Mononuclear cell (primary cell): ENCODE measurements around the gene XPOT. TPM values are rescaled to one million over a fixed set of nuclear protein-coding genes. Genes with fewer than 3 reads are reported as not detected.

Experiments used
- H3K27me3 ChIP-seq: 2 replicates; pipeline ENCODE4 v1.6.0; 2011; ENCODE audit warnings: low read length, control low read depth; ENCODE audit not compliant: insufficient read depth
- H3K4me1 ChIP-seq: 2 replicates; pipeline ENCODE4 v1.5.1; 2011; ENCODE audit warnings: mild to moderate bottlenecking, low read length, control low read depth; ENCODE audit not compliant: insufficient read depth
- H3K4me3 ChIP-seq: 2 replicates; pipeline ENCODE4 v1.5.1; 2011; ENCODE audit warnings: mild to moderate bottlenecking, low read length, moderate library complexity
- H3K9me3 ChIP-seq: 2 replicates; pipeline ENCODE4 v1.5.1; 2011; ENCODE audit warnings: low read depth, mild to moderate bottlenecking, control low read depth, low read length
- total RNA-seq: library from RNA; depleted of rRNA; stranded (reverse); fragments of >200 nt; gene quantifications from one replicate; pipeline ENCODE4 v1.2.3, GENCODE V29; 2012

Gene XPOT
- total RNA-seq, 1 donor = 44.6 TPM

GRCh38 chr12:64404470-64405256 is 471 bp downstream of the XPOT start:
- Histone ChIP-seq H3K27me3 (no peaks in the 10 kb centered on the region), H3K4me1 (peaks cover 18% of the 10 kb centered on the region), H3K4me3 (peak overlapping the region; percentile 91), H3K9me3 (no peaks in the 10 kb centered on the region)

GRCh38 chr12:64407342-64408223 is 3.4 kb downstream of the XPOT start:
- peaks cover 18% of the 10 kb centered on the region for H3K4me1 ChIP-seq
- no peak overlapping the region for H3K4me3 ChIP-seq
- H3K9me3 ChIP-seq = no peaks in the 10 kb centered on the region
- no peaks in the 10 kb centered on the region for H3K27me3 ChIP-seq

- Histone ChIP-seq H3K4me1 (no peaks in the 10 kb centered on the region), H3K27me3 (no peaks in the 10 kb centered on the region), H3K9me3 (no peaks in the 10 kb centered on the region), H3K4me3 (no peak overlapping the region)
Measured at GRCh38 chr12:64411427-64411826, 7.2 kb downstream of the XPOT start.

GRCh38 chr12:64412459-64412858 is 8.3 kb downstream of the XPOT start:
- Histone ChIP-seq H3K4me3 (no peak overlapping the region), H3K9me3 (no peaks in the 10 kb centered on the region), H3K27me3 (no peaks in the 10 kb centered on the region), H3K4me1 (no peaks in the 10 kb centered on the region)

GRCh38 chr12:64413884-64414283 is 9.7 kb downstream of the XPOT start:
- no peaks in the 10 kb centered on the region for H3K4me1 ChIP-seq
- H3K9me3 ChIP-seq = no peaks in the 10 kb centered on the region
- no peak overlapping the region for H3K4me3 ChIP-seq
- no peaks in the 10 kb centered on the region for H3K27me3 ChIP-seq

GRCh38 chr12:64418209-64418608 is 14.0 kb downstream of the XPOT start:
- H3K4me3 ChIP-seq = no peak overlapping the region
- no peaks in the 10 kb centered on the region for H3K4me1 ChIP-seq
- no peaks in the 10 kb centered on the region for H3K27me3 ChIP-seq
- H3K9me3 ChIP-seq = no peaks in the 10 kb centered on the region

- no peaks in the 10 kb centered on the region for H3K27me3 ChIP-seq
- no peaks in the 10 kb centered on the region for H3K9me3 ChIP-seq
- H3K4me1 ChIP-seq = no peaks in the 10 kb centered on the region
- no peak overlapping the region for H3K4me3 ChIP-seq
Measured at GRCh38 chr12:64419696-64420095, 15.5 kb downstream of the XPOT start.

- no peaks in the 10 kb centered on the region for H3K4me1 ChIP-seq
- H3K9me3 ChIP-seq = no peaks in the 10 kb centered on the region
- no peaks in the 10 kb centered on the region for H3K27me3 ChIP-seq
- no peak overlapping the region for H3K4me3 ChIP-seq
Measured at GRCh38 chr12:64427988-64428387, 23.8 kb downstream of the XPOT start.

GRCh38 chr12:64428956-64429355 is 24.8 kb downstream of the XPOT start:
- no peaks in the 10 kb centered on the region for H3K4me1 ChIP-seq
- no peak overlapping the region for H3K4me3 ChIP-seq
- no peaks in the 10 kb centered on the region for H3K27me3 ChIP-seq
- H3K9me3 ChIP-seq = no peaks in the 10 kb centered on the region

- no peaks in the 10 kb centered on the region for H3K4me1 ChIP-seq
- no peaks in the 10 kb centered on the region for H3K9me3 ChIP-seq
- H3K4me3 ChIP-seq = no peak overlapping the region
- H3K27me3 ChIP-seq = no peaks in the 10 kb centered on the region
Measured at GRCh38 chr12:64430886-64431285, 26.7 kb downstream of the XPOT start.

GRCh38 chr12:64431791-64432190 is 27.6 kb downstream of the XPOT start:
- Histone ChIP-seq H3K27me3 (no peaks in the 10 kb centered on the region), H3K4me3 (no peak overlapping the region), H3K9me3 (no peaks in the 10 kb centered on the region), H3K4me1 (no peaks in the 10 kb centered on the region)

- no peak overlapping the region for H3K4me3 ChIP-seq
- H3K9me3 ChIP-seq = no peaks in the 10 kb centered on the region
- H3K27me3 ChIP-seq = no peaks in the 10 kb centered on the region
- H3K4me1 ChIP-seq = no peaks in the 10 kb centered on the region
Measured at GRCh38 chr12:64433915-64434314, 29.7 kb downstream of the XPOT start.

GRCh38 chr12:64440100-64440499 is 35.9 kb downstream of the XPOT start:
- no peaks in the 10 kb centered on the region for H3K4me1 ChIP-seq

GRCh38 chr12:64445490-64445889 is 41.3 kb downstream of the XPOT start:
- Histone ChIP-seq H3K27me3 (no peaks in the 10 kb centered on the region), H3K9me3 (no peaks in the 10 kb centered on the region), H3K4me3 (no peak overlapping the region), H3K4me1 (no peaks in the 10 kb centered on the region)

More at GRCh38 chr12:64440100-64440499, 35.9 kb downstream of the XPOT start:
- H3K27me3 ChIP-seq = no peaks in the 10 kb centered on the region
- no peaks in the 10 kb centered on the region for H3K9me3 ChIP-seq
- H3K4me3 ChIP-seq = no peak overlapping the region

GRCh38 chr12:64446295-64446694 is 42.1 kb downstream of the XPOT start:
- Histone ChIP-seq H3K4me3 (no peak overlapping the region), H3K9me3 (no peaks in the 10 kb centered on the region), H3K27me3 (no peaks in the 10 kb centered on the region), H3K4me1 (peaks cover 4% of the 10 kb centered on the region)
